ENCODE results near the gene ANKRD6.

DNA sequence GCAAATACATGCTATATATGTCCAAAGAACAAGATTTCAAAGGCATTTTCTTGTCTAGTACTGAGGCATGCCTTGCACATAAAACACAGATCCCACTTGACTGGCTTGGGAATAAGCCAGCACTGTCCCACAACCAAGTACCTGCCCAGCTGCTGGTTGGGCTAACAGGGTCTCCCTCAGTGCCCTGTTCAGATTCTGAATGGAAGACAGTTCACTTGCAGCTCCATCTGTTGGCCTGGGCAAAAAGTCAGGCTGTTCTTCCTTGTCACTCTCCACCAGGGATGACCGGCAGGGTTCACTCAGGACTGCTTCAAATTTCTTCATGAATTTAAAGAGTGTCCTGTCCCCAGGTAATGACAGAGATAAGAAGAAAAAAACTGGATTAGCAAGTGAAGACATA is 250.0 kb downstream of the ANKRD6 start:
- TF ChIP-seq, protein P1, sequence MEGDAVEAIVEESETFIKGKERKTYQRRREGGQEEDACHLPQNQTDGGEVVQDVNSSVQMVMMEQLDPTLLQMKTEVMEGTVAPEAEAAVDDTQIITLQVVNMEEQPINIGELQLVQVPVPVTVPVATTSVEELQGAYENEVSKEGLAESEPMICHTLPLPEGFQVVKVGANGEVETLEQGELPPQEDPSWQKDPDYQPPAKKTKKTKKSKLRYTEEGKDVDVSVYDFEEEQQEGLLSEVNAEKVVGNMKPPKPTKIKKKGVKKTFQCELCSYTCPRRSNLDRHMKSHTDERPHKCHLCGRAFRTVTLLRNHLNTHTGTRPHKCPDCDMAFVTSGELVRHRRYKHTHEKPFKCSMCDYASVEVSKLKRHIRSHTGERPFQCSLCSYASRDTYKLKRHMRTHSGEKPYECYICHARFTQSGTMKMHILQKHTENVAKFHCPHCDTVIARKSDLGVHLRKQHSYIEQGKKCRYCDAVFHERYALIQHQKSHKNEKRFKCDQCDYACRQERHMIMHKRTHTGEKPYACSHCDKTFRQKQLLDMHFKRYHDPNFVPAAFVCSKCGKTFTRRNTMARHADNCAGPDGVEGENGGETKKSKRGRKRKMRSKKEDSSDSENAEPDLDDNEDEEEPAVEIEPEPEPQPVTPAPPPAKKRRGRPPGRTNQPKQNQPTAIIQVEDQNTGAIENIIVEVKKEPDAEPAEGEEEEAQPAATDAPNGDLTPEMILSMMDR (conservative IDR thresholded peaks at IDR 0.05; ENCODE audit: low read depth, low read length): no peak
- TF ChIP-seq EZH2 (IDR thresholded peaks at IDR 0.05; ENCODE audit: borderline replicate concordance, low read depth, low read length, poor library complexity, severe bottlenecking): no peak

Measured in A673 (cell line).